ENCODE results near the gene SCN3A. TPM values are rescaled to one million over a fixed set of nuclear protein-coding genes. Genes with fewer than 3 reads are reported as not detected.

SCN3A gene
- total and polyA plus RNA-seq, 2 of the 4 experiments (the other 2 are of a cell fraction): 0.26 to 0.90 TPM

- H3K4me2 ChIP-seq (ENCODE audit: low read depth, low read length): no peak overlapping the region
- H3K27ac ChIP-seq (ENCODE audit: insufficient read depth, low read length): no peak overlapping the region
- no peak overlapping the region for H3K4ac ChIP-seq (ENCODE audit: low read depth, low read length)
- H4K20me1 ChIP-seq (ENCODE audit: insufficient read depth, low read length): no peaks in the 10 kb centered on the region
- H3K9me1 ChIP-seq (ENCODE audit: insufficient read depth, low read length): no peaks in the 10 kb centered on the region
- H2AFZ ChIP-seq (replicated peaks; ENCODE audit: low read length, poor library complexity): no peak overlapping the region
- no peaks in the 10 kb centered on the region for H3K36me3 ChIP-seq (ENCODE audit: control insufficient read depth, insufficient read depth, low read length)
- DNase-seq (no peak), ATAC-seq (ENCODE audit: low read depth) (no peak)
- 100% methylated on average over 1 of the region's 7 CpGs; no CpG with 5 or more reads in 1 of the 2 experiments for WGBS, 2 experiments (ENCODE audit: extremely low coverage in 2 of 2, insufficient read length in 1 of 2)
- H3K56ac ChIP-seq (ENCODE audit: extremely low read depth, insufficient read depth, low read length): no peak overlapping the region
- CTCF ChIA-PET: no interaction called here
- no peak overlapping the region for H3K4me3 ChIP-seq (ENCODE audit: insufficient read depth, low read depth, low read length)
- H3K23ac ChIP-seq (ENCODE audit: low read depth, low read length): no peak overlapping the region
- H4K8ac ChIP-seq (ENCODE audit: low read depth in 2 of 2, low read length in 2 of 2): no peak overlapping the region
- intact Hi-C loops (cut with micrococcal nuclease) (no loop called here), dilution Hi-C loops (cut with HindIII; ENCODE audit: low sequenced_read_pairs, unreplicated experiment) (no loop called here), in situ Hi-C loops (cut with MboI; ENCODE audit: low sequenced_read_pairs) (no loop called here)
- H2BK120ac ChIP-seq (ENCODE audit: low read depth, low read length): no peak overlapping the region
- no peak overlapping the region for H2AK9ac ChIP-seq (replicated peaks; ENCODE audit: low read depth, low read length, poor library complexity)
- no peak overlapping the region for H3K9ac ChIP-seq (ENCODE audit: low read depth, low read length)
- H3K18ac ChIP-seq (ENCODE audit: low read depth, low read length): no peak overlapping the region
- no peaks in the 10 kb centered on the region for H3K4me1 ChIP-seq (ENCODE audit: control insufficient read depth, insufficient read depth, low read length)
- no peak overlapping the region for H4K91ac ChIP-seq (ENCODE audit: insufficient read depth, low read depth, low read length)
- H4K5ac ChIP-seq (ENCODE audit: low read depth, low read length): no peak overlapping the region
- BruUV-seq (replicated peaks): no TSS peak
- POLR2A ChIA-PET (ENCODE audit: unreplicated experiment): no interaction called here
- H3K27me3 ChIP-seq (ENCODE audit: control insufficient read depth, insufficient read depth, low read length): no peaks in the 10 kb centered on the region
- no peak overlapping the region for H2BK5ac ChIP-seq (ENCODE audit: low read depth, low read length, poor library complexity, severe bottlenecking)
- no peak overlapping the region for H2AK5ac ChIP-seq (ENCODE audit: low read depth, low read length)
- H2BK20ac ChIP-seq (ENCODE audit: low read depth, low read length): no peak overlapping the region
- no peaks in the 10 kb centered on the region for H3K79me1 ChIP-seq (ENCODE audit: low read depth in 1 of 2, low read length in 2 of 2)
- no peaks in the 10 kb centered on the region for H3K9me3 ChIP-seq (ENCODE audit: control insufficient read depth, insufficient read depth, low read length)
- H2BK15ac ChIP-seq (ENCODE audit: low read depth, low read length): no peak overlapping the region
- TF ChIP-seq, protein P1, sequence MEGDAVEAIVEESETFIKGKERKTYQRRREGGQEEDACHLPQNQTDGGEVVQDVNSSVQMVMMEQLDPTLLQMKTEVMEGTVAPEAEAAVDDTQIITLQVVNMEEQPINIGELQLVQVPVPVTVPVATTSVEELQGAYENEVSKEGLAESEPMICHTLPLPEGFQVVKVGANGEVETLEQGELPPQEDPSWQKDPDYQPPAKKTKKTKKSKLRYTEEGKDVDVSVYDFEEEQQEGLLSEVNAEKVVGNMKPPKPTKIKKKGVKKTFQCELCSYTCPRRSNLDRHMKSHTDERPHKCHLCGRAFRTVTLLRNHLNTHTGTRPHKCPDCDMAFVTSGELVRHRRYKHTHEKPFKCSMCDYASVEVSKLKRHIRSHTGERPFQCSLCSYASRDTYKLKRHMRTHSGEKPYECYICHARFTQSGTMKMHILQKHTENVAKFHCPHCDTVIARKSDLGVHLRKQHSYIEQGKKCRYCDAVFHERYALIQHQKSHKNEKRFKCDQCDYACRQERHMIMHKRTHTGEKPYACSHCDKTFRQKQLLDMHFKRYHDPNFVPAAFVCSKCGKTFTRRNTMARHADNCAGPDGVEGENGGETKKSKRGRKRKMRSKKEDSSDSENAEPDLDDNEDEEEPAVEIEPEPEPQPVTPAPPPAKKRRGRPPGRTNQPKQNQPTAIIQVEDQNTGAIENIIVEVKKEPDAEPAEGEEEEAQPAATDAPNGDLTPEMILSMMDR (conservative IDR thresholded peaks at IDR 0.05; ENCODE audit: low read depth, low read length): no peak
- TF ChIP-seq SMC3 (IDR thresholded peaks at IDR 0.05; ENCODE audit: low read depth, low read length) (no peak), RCOR1 (IDR thresholded peaks at IDR 0.05; ENCODE audit: insufficient replicate concordance, low read length) (no peak), CHD1 (IDR thresholded peaks at IDR 0.05; ENCODE audit: low read depth, low read length) (no peak), FOS (IDR thresholded peaks at IDR 0.05; ENCODE audit: low read depth, low read length) (no peak), POLR2A (IDR thresholded peaks at IDR 0.05; ENCODE audit: low read depth, low read length) (no peak), RFX5 (IDR thresholded peaks at IDR 0.05; ENCODE audit: low read depth, low read length) (no peak), ELK1 (IDR thresholded peaks at IDR 0.05; ENCODE audit: borderline replicate concordance, low read depth, low read length) (no peak), BHLHE40 (IDR thresholded peaks at IDR 0.05; ENCODE audit: low read depth, low read length) (no peak), MXI1 (IDR thresholded peaks at IDR 0.05; ENCODE audit: borderline replicate concordance, low read depth, low read length) (no peak), NFE2L2 (IDR thresholded peaks at IDR 0.05; ENCODE audit: low read depth, low read length) (no peak), MAZ (IDR thresholded peaks at IDR 0.05; ENCODE audit: borderline replicate concordance, low read depth, low read length) (no peak)
- TF ChIP-seq, protein P2, sequence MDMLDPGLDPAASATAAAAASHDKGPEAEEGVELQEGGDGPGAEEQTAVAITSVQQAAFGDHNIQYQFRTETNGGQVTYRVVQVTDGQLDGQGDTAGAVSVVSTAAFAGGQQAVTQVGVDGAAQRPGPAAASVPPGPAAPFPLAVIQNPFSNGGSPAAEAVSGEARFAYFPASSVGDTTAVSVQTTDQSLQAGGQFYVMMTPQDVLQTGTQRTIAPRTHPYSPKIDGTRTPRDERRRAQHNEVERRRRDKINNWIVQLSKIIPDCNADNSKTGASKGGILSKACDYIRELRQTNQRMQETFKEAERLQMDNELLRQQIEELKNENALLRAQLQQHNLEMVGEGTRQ (IDR thresholded peaks at IDR 0.05; ENCODE audit: low read depth, low read length): no peak
- H3K14ac ChIP-seq (replicated peaks; ENCODE audit: low read depth, low read length): no peak overlapping the region
These were observed 82.9 kb downstream of the SCN3A start for GRCh38 chr2:165120740-165121467.

Data from IMR-90 (cell line).